HTR-8/SVneo (cell line): Measurements from ENCODE around the gene CDK11B.

ENCODE experiments used
- DNase-seq: peaks from one replicate; pipeline ENCODE4 v3.0.0; 2011; ENCODE audit warnings: low spot score, mixed read lengths; ENCODE audit not compliant: insufficient read length
- FAIRE-seq: peaks from 2 replicates; lab custom pipeline; 2011; peaks lifted over from hg19 to GRCh38; lab: Jason Lieb, UNC

CDK11B gene

DNA sequence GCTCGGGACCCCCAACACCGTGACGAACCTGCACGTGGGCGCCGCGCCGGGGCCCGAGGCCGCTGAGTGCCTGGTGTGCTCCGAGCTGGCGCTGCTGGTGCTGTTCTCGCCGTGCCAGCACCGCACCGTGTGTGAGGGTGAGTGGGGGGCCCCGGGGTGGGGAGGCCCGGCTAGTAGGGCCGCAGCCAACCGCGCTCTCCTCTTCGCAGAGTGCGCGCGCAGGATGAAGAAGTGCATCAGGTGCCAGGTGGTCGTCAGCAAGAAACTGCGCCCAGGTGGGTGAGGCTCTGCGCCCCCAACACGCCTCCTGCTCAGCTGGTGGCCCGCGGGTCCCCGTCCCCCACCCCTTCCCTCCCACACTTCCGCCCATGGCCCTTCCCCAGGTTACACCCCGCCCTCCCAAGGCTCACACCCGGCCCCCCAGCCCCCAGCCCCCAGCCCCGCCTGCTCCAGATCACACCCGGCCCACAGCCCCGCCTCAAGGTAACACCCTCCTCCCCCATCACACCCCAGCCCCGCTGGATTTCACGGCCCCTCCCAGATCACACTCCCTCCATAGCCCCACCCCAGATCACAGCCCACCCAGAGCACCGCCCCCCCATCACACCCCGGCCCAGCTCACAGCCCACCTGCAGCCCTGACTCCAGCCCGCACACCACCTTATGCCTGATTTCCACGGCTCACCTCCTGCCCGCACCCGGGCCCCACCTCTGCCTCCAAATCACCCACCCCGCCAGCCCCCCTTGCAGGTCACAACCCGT, 29.2 kb downstream of the CDK11B start:
- DNase-seq (no peak), FAIRE-seq (no peak)

GRCh38 chr1:1628754-1629429, 29.9 kb downstream of the CDK11B start:
- no peak for DNase-seq
- no peak for FAIRE-seq

DNA sequence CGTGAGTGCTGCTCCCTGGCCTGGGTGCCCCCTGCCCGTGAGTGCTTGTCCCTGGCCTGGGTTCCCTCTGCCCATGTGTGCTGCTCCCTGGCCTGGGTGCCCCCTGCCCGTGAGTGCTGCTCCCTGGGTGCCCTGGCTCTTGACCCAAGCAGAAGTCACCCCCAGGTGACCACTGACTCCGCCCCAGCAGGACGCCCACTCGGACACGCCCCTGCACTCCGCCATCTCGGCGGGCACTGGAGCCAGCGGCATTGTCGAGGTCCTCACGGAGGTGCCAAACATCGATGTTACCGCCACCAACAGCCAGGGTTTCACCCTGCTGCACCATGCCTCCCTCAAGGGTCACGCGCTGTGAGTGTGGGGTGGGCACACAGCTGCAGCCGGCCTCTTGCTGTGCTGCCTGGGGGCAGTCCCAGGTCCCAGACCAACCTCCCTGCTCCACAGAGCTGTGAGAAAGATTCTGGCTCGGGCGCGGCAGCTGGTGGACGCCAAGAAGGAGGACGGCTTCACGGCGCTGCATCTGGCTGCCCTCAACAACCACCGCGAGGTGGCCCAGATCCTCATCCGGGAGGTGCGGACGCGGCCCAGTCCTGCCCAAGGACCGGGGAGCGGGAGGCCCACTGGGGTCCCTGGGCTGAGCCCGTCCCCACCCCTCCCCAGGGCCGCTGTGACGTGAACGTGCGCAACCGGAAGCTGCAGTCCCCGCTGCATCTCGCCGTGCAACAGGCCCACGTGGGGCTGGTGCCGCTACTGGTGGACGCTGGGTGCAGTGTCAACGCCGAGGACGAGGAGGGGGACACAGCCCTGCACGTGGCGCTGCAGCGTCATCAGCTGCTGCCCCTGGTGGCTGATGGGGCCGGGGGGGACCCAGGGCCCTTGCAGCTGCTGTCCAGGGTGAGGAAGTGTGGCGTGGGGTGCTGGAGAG, 30.7 kb downstream of the CDK11B start:
- FAIRE-seq (no peak), DNase-seq (no peak)

GRCh38 chr1:1627261-1627828, 31.5 kb downstream of the CDK11B start:
- FAIRE-seq (no peak), DNase-seq (no peak)

GRCh38 chr1:1626207-1627141, 32.3 kb downstream of the CDK11B start:
- FAIRE-seq (no peak), DNase-seq (no peak)

DNA sequence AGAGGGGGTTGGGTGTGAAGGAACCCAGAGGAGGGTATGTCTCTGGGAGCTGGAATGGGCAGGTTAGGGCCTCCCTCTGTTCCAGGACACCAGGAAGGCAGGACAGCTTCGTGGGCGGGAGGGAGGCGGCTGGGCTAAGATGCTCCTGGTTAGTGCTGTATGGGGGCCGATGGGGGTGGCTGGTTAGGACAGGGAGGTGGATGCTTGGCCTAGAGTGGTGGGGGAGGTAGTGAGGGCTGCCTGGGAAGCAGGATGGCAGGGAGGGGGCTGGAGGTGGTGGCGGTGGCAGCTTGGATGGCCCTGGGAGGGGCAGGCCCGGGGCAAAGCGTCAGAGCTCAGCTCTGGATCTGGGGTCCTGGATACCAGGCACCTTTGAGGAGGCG, 33.0 kb downstream of the CDK11B start:
- FAIRE-seq: no peak
- no peak for DNase-seq

GRCh38 chr1:1625404-1625775, 33.4 kb downstream of the CDK11B start:
- DNase-seq (no peak), FAIRE-seq (no peak)

GRCh38 chr1:1624443-1625403, 34.1 kb downstream of the CDK11B start:
- FAIRE-seq (no peak), DNase-seq (no peak)

- DNase-seq (no peak), FAIRE-seq (no peak)
These were observed 35.0 kb downstream of the CDK11B start for GRCh38 chr1:1623631-1624442.

- FAIRE-seq (no peak), DNase-seq (no peak)
These were observed 35.6 kb downstream of the CDK11B start for GRCh38 chr1:1623181-1623630.

GRCh38 chr1:1622788-1623094, 36.1 kb downstream of the CDK11B start:
- DNase-seq: no peak
- no peak for FAIRE-seq

GRCh38 chr1:1622010-1622787, 36.6 kb downstream of the CDK11B start:
- DNase-seq (no peak), FAIRE-seq (no peak)

- FAIRE-seq (no peak), DNase-seq (no peak)
These were observed 37.4 kb downstream of the CDK11B start for GRCh38 chr1:1621173-1622009.

GRCh38 chr1:1620433-1621139, 38.2 kb downstream of the CDK11B start:
- DNase-seq (no peak), FAIRE-seq (no peak)

GRCh38 chr1:1619917-1620361, 38.9 kb downstream of the CDK11B start:
- DNase-seq: no peak

More at GRCh38 chr1:1619917-1620361, 38.9 kb downstream of the CDK11B start:
- no peak for FAIRE-seq
